CD1c-positive myeloid dendritic cell (primary cell): ENCODE results near the gene PRPH.
"Not testable (repeated sequence)": the region's sequence is repeated elsewhere in the genome, so short reads cannot be mapped to it uniquely, and the experiment has no call there.

Experiments
- DNase-seq: peaks from one replicate; pipeline ENCODE4 v3.0.0-alpha.2; 2016; ENCODE audit errors: extremely low spot score

The PRPH gene

DNA sequence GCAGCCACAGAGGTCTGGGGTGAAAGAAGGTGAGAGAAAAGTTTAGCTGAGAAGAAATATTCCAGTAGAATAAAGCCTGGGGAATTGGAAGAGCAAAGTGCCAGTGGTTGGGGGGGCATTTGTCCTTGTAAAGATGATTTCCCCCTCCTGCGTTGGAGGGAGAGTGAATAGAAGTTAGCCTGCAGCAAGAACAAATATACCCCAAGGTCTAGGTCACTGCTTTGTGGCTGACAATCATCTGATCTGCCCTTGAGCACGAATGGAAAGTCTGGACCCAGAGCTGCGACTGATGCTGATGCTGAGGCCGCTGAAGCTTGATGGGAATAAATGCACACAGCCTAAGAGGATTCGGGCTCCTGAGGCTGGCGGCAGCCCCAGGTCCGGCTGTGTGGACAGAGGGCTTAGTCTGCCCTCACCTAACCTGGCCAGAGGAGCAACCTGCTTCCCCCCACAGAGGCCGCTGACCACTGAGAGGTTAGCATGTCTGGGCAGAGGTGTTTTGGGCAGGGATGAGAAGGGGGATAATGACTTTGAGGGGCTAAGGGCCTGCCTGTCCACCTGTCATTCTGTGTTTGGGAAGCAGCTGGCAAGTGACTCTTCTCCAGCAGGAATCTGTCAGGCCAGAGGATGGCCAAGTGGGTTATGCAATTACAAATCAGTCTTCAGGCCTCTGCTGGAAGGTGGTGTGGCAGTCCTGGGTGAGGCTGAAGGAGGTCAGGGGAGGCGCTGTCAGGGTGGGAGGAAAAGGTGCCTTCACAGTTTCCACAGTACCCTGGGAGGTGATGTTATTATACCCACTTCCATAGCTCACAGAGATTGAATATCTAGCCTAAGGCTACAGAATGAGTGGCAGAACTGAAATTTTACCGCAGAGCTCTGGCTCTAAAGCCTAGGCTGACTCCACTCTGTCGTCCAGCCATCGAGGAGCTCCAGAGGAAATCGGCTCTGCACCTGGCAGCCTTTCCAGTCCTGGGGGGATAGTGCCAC, 18.4 kb upstream of the PRPH start:
- DNase-seq: no peak

GRCh38 chr12:49277466-49277865, 17.5 kb upstream of the PRPH start:
- DNase-seq: no peak

DNA sequence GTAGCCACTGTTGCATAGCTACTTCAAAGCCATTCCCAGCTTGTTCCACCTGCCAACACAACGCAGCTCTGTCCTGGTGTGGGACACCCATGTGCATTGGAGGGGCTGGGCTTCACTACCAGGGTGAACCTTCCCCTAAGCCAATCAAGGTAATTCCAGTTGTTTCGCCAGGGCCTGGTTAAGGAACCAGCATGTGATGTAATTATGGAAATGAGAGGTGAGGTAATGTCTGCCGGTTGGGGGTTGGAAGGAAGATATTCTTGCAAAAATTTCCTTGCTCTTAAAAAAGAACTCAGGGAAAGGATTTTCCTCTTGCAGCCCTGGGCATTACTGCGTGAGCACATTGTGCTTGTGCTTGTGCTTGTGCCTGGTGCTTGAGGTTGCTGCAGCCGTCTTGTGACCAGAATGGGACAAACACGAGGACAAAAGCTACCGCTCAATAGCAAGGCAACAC, 15.2 kb upstream of the PRPH start:
- peak; percentile 72 for DNase-seq

- not testable (repeated sequence) for DNase-seq
Measured at GRCh38 chr12:49280545-49280944, 14.4 kb upstream of the PRPH start.

GRCh38 chr12:49282302-49282701, 12.6 kb upstream of the PRPH start:
- DNase-seq: no peak

GRCh38 chr12:49282740-49283375, 12.1 kb upstream of the PRPH start:
- DNase-seq: not testable (repeated sequence)

- DNase-seq: no peak
Measured at GRCh38 chr12:49283541-49284429, 11.2 kb upstream of the PRPH start.

DNA sequence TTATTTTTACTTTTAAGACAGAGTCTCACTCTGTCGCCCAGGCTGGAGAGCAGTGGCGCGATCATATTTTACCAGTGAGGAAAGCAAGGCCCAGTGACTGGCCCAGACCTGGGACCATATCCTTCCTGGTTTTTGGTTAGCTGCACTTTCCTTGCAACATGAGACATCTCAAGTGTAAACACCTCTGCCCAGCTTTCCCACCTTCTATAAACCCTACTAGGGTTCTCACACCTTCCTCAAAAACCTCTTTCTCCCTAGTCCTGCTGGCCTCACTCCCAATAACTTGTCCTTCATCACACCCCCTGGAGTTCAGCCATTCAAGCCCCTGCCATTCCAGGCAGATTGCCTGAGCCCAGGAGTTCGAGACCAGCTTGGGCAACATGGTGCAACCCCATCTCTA, 10.3 kb upstream of the PRPH start:
- DNase-seq: no peak

DNA sequence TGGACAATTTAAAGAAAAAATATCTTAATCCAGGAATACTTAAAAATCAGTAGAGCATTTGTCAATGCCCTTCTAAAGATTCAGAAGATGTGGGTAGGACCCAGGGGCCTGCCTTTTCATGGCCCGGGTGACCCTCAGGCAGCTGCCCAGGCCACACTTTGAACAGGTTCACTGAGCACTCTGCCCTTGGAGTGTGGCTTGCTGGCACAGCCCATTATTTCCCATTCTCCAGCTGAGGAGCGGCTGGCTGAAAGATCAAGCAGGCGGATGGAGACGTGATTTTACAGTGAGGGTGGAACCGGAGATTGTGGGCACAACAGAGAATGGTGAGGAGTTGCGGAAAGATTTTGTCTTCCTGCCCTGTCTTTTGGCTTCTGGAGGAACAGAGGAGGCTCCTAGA, 7.1 kb upstream of the PRPH start:
- DNase-seq: no peak

DNA sequence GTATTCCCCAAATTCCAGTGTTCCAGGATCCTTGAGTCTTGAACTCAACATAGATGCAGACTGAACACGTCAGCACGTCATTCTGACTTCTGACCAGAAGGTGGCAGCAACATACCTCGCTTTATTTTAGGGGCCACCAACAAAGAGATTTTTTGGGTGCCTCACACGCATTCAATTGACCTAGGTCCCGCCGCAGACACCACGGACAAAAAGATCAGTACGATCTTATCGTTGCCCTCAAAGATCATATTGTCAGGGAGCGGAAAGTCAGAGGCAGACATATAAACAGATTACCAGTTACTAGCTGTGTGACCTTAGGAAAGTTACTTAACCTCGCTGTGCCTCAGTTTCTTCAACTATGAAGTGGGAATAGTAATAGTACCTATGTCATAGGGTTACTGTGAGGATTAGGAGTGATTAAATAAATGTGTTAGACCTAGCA, 6.5 kb upstream of the PRPH start:
- DNase-seq: peak; percentile 80

- DNase-seq: no peak
Measured at GRCh38 chr12:49288922-49289555, 5.9 kb upstream of the PRPH start.

- DNase-seq: no peak
Measured at GRCh38 chr12:49292729-49293055, 2.3 kb upstream of the PRPH start.

DNA sequence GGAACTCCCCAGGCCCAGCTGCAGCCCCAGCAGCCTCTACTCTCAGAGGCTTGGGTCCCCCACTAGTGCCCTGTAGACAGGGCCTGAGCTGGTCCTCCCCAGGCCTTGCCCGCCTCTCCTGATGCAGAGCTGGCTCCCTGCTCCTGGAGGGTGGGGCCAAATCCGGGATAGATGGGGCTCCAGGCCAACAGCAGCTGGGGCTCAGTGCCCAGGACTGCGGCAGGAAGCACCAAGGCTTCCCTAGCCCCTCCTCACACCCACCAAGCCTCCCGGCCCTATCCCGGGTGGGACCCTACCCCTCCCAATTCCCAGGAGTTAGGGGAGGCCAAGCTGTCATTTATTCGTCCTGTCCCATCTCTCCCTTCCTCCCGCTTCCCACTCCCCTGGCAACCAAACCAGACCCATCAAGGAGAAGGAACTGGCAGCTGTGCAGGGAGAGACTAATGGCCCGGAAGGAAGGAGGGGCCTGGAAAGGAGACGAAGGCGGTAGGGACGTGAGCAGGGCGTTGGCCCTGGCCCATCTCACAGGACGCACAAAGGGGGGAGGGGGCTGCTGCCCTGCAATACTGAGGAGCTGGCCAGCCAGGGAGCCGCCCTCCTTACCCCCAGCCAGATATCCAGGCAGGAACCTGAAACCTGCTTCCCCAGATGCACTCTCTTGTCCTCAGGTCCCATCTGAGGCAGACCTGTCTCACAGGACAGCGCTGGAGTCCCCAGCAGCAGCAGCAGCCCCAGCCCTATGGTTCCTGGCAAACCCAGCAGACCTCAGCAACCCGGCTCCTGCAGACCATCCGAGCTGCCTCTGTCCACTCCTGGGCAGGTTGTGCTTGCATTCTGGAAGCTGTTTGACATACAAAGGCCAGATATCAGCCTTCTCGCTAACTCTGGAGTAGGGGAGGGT, 1.6 kb upstream of the PRPH start:
- DNase-seq: no peak

GRCh38 chr12:49294086-49294803, 702 bp upstream of the PRPH start:
- DNase-seq: no peak

DNA sequence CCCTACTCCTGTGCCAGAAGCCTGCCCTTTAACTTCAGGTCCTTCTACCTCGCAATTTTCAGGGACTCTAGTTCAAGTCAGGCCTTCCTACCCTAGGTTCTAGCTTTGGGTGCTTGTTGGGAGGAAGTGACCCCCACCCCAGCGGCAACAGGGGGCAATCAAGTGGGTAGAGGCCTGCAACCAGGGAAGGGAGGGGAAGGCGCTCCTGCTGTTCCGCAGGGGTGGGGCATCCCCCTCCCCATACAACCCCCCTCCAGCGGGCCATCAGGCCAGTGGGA, 204 bp upstream of the PRPH start:
- DNase-seq: no peak

GRCh38 chr12:49296034-49296835, 1.3 kb downstream of the PRPH start:
- peak; percentile 55 for DNase-seq

DNA sequence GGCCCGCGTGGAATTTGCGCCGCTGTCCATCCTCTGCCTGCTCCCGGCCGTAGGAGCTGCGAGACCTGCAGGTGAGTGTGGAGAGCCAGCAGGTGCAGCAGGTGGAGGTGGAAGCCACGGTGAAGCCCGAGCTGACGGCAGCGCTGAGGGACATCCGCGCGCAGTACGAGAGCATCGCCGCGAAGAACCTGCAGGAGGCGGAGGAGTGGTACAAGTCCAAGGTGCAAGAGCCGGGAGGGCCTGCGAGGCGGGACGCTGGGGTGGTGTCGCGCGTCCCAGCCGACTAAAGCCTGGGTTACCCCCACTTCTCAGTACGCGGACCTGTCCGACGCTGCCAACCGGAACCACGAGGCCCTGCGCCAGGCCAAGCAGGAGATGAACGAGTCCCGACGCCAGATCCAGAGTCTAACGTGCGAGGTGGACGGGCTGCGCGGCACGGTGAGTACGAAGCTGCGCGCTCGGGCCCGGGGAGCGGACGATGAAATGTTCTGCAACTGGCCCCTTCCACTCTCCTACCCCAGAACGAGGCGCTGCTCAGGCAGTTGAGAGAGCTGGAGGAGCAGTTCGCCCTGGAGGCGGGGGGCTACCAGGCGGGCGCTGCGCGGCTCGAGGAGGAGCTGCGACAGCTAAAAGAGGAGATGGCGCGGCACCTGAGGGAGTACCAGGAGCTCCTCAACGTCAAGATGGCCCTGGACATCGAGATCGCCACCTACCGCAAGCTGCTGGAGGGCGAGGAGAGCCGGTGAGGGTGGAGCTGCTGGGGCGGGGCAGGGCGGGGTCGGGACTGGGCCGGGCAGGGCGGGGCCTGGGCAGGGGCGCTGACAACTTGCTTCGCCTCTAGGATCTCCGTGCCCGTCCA, 2.1 kb downstream of the PRPH start:
- peak; percentile 58 for DNase-seq

DNA sequence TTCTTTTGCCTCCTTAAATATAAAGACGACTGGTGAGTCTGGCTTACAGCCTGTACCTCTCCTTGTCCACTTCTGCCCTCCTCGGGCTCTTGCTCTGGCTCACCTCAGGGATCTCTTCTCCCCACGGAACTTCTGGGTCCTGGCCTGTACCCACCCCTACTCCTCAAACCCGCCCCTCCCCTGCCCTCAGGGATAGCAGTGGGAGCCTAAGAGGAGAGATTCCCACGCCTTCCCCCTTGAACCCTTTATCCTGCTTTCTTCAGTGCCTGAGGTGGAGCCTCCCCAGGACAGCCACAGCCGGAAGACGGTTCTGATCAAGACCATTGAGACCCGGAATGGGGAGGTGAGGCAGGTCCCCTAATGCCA, 2.7 kb downstream of the PRPH start:
- no peak for DNase-seq
